Loucy (cell line): ENCODE measurements around the gene KCNMA1.

ENCODE experiments used
- H2AFZ ChIP-seq: fragments of 200-600 bp; sonication (generic); 2 replicates; pipeline ENCODE4 v1.6.0; 2016; ENCODE audit warnings: antibody characterized with exemption, mild to moderate bottlenecking, low read length, moderate library complexity
- H3F3A ChIP-seq: fragments of 200-600 bp; 2 replicates; pipeline ENCODE4 v1.6.0; 2016; ENCODE audit warnings: antibody characterized with exemption, low read depth, mild to moderate bottlenecking
- H3K27me3 ChIP-seq: fragments of 200-600 bp; sonication (generic); 2 replicates; pipeline ENCODE4 v1.6.1; 2014; ENCODE audit warnings: low read length, mild to moderate bottlenecking; ENCODE audit not compliant: insufficient read depth, poor library complexity, severe bottlenecking
- H3K36me3 ChIP-seq: fragments of 200-600 bp; sonication (generic); 2 replicates; pipeline ENCODE4 v1.6.1; 2016; ENCODE audit warnings: low read length; ENCODE audit not compliant: insufficient read depth
- H3K4me1 ChIP-seq: fragments of 200-600 bp; sonication (generic); 2 replicates; pipeline ENCODE4 v1.5.1; 2014; ENCODE audit warnings: low read length, mild to moderate bottlenecking; ENCODE audit not compliant: insufficient read depth, poor library complexity, severe bottlenecking
- H3K4me2 ChIP-seq: fragments of 200-600 bp; sonication (generic); 2 replicates; pipeline ENCODE4 v1.6.0; 2014; ENCODE audit warnings: antibody characterized with exemption, low read length, low read depth, mild to moderate bottlenecking; ENCODE audit not compliant: poor library complexity, severe bottlenecking
- H3K4me3 ChIP-seq: fragments of 200-600 bp; sonication (generic); 2 replicates; pipeline ENCODE4 v1.5.1; 2014; ENCODE audit warnings: low read length, mild to moderate bottlenecking, mixed read lengths; ENCODE audit not compliant: poor library complexity, severe bottlenecking
- H3K79me2 ChIP-seq: fragments of 200-600 bp; sonication (generic); 2 replicates; pipeline ENCODE4 v1.6.1; 2014; ENCODE audit warnings: low read length; ENCODE audit not compliant: insufficient read depth
- H3K9ac ChIP-seq: fragments of 200-600 bp; sonication (generic); 2 replicates; pipeline ENCODE4 v1.6.0; 2014; ENCODE audit warnings: mild to moderate bottlenecking, low read depth, low read length, moderate library complexity; ENCODE audit not compliant: poor library complexity, severe bottlenecking
- H3K9me2 ChIP-seq: fragments of 200-600 bp; sonication (generic); replicated peaks from 2 replicates; pipeline ENCODE4 v1.6.1; 2016; ENCODE audit warnings: low read depth, low read length, mixed read lengths
- H3K9me3 ChIP-seq: fragments of 200-600 bp; sonication (generic); 2 replicates; pipeline ENCODE4 v1.6.1; 2014; ENCODE audit warnings: mild to moderate bottlenecking, antibody characterized with exemption, low read length, low read depth; ENCODE audit not compliant: insufficient read depth
- H4K20me1 ChIP-seq: fragments of 200-600 bp; sonication (generic); 2 replicates; pipeline ENCODE4 v1.6.0; 2014; ENCODE audit warnings: antibody characterized with exemption, low read length, mild to moderate bottlenecking; ENCODE audit not compliant: insufficient read depth, poor library complexity, severe bottlenecking
- CTCF ChIP-seq: fragments of 200-600 bp; sonication (generic); conservative IDR thresholded peaks from 2 replicates; pipeline ENCODE4 v1.5.1; 2014; ENCODE audit warnings: mild to moderate bottlenecking, antibody characterized with exemption, low read length
- EZH2phosphoT487 ChIP-seq: fragments of 200-600 bp; IDR thresholded peaks from 2 replicates; pipeline ENCODE4 v1.6.1; 2018; ENCODE audit warnings: antibody characterized with exemption, mild to moderate bottlenecking, moderate library complexity, borderline replicate concordance

Gene KCNMA1

GRCh38 chr10:77182803-77183202 is 454.8 kb downstream of the KCNMA1 start:
- H3K27me3 ChIP-seq: no peaks in the 10 kb centered on the region
- no peaks in the 10 kb centered on the region for H3K36me3 ChIP-seq
- no peaks in the 10 kb centered on the region for H3K9me3 ChIP-seq
- H3K9ac ChIP-seq: no peak overlapping the region
- H2AFZ ChIP-seq: no peak overlapping the region
- no peak for TF ChIP-seq CTCF
- no peaks in the 10 kb centered on the region for H3K79me2 ChIP-seq
- H3K9me2 ChIP-seq: no peaks in the 10 kb centered on the region
- H3K4me2 ChIP-seq: no peak overlapping the region
- H3K4me1 ChIP-seq: no peaks in the 10 kb centered on the region
- H3K4me3 ChIP-seq: no peak overlapping the region
- H4K20me1 ChIP-seq: no peaks in the 10 kb centered on the region
- H3F3A ChIP-seq: no peaks in the 10 kb centered on the region

GRCh38 chr10:77180794-77181193 is 456.8 kb downstream of the KCNMA1 start:
- Histone ChIP-seq H3K79me2 (no peaks in the 10 kb centered on the region), H3K9ac (no peak overlapping the region), H3K4me3 (no peak overlapping the region), H3K9me2 (no peaks in the 10 kb centered on the region), H3K9me3 (no peaks in the 10 kb centered on the region), H3K36me3 (no peaks in the 10 kb centered on the region), H3F3A (no peaks in the 10 kb centered on the region), H4K20me1 (no peaks in the 10 kb centered on the region), H3K4me2 (no peak overlapping the region), H3K27me3 (no peaks in the 10 kb centered on the region), H3K4me1 (no peaks in the 10 kb centered on the region), H2AFZ (no peak overlapping the region)
- TF ChIP-seq CTCF (no peak), EZH2phosphoT487 (no peak)

- no peak overlapping the region for H2AFZ ChIP-seq
- no peaks in the 10 kb centered on the region for H3K4me1 ChIP-seq
- no peaks in the 10 kb centered on the region for H3F3A ChIP-seq
- no peak for TF ChIP-seq CTCF
- TF ChIP-seq EZH2phosphoT487: no peak
- no peaks in the 10 kb centered on the region for H3K9me2 ChIP-seq
- no peak overlapping the region for H3K4me2 ChIP-seq
- no peaks in the 10 kb centered on the region for H4K20me1 ChIP-seq
- no peak overlapping the region for H3K4me3 ChIP-seq
- no peaks in the 10 kb centered on the region for H3K27me3 ChIP-seq
- no peaks in the 10 kb centered on the region for H3K79me2 ChIP-seq
- no peaks in the 10 kb centered on the region for H3K36me3 ChIP-seq
- H3K9ac ChIP-seq: no peak overlapping the region
- H3K9me3 ChIP-seq: no peaks in the 10 kb centered on the region
Measured at GRCh38 chr10:77180104-77180503, 457.5 kb downstream of the KCNMA1 start.
